Body of pancreas (tissue), 4 donors: ENCODE data around the gene GPR183.
"Not testable (repeated sequence)": the region's sequence is repeated elsewhere in the genome, so short reads cannot be mapped to it uniquely, and the experiment has no call there.

ENCODE experiments used
- POLR2A ChIP-seq, 3 donors: fragments of 450-650 bp; IDR thresholded peaks; one replicate each; pipeline ENCODE4 v1.6.1; 2016; ENCODE audit warnings: antibody characterized with exemption in 3 of 3, mild to moderate bottlenecking in 2 of 3
- TF ChIP-seq, protein P1 (sequence below), 7 experiments: fragments of 450-650 bp in 4 of 7; fragments of 200-600 bp in 3 of 7; sonication (generic) in 3 of 7; IDR thresholded peaks; one replicate each; pipeline ENCODE4 v1.5.1; 2016 to 2019; ENCODE audit warnings: antibody characterized with exemption in 7 of 7

DNA sequence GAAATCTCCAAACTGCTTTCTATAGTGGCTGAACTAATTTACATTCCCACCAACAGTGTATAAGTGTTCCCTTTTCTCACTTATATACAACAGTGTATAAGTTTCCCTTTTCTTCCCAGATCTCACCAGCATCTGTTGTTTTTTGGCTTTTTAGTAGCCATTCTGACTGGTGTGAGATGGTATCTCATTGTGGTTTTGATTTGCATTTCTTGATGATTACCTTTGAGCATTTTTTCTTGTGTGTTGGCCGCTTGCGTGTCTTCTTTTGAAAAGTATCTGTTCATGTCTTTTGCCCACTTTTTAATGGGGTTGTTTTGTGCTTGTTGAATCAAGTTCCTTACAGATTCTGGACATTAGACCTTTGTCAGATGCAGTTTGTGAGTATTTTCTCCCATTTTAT, 57.6 kb downstream of the GPR183 start:
- TF ChIP-seq, protein P1, sequence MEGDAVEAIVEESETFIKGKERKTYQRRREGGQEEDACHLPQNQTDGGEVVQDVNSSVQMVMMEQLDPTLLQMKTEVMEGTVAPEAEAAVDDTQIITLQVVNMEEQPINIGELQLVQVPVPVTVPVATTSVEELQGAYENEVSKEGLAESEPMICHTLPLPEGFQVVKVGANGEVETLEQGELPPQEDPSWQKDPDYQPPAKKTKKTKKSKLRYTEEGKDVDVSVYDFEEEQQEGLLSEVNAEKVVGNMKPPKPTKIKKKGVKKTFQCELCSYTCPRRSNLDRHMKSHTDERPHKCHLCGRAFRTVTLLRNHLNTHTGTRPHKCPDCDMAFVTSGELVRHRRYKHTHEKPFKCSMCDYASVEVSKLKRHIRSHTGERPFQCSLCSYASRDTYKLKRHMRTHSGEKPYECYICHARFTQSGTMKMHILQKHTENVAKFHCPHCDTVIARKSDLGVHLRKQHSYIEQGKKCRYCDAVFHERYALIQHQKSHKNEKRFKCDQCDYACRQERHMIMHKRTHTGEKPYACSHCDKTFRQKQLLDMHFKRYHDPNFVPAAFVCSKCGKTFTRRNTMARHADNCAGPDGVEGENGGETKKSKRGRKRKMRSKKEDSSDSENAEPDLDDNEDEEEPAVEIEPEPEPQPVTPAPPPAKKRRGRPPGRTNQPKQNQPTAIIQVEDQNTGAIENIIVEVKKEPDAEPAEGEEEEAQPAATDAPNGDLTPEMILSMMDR (IDR thresholded peaks at IDR 0.05): not testable (repeated sequence)
- TF ChIP-seq POLR2A (IDR thresholded peaks at IDR 0.05): not testable (repeated sequence)
